Neural progenitor cell (in vitro differentiated cells): ENCODE data around the gene ZC3H18. TPM values are rescaled to one million over a fixed set of nuclear protein-coding genes. Genes with fewer than 3 reads are reported as not detected.

Experiments used
- DNase-seq: peaks from one replicate; pipeline ENCODE4 v3.0.0-alpha.2; 2016; ENCODE audit warnings: low spot score
- H2AFZ ChIP-seq: fragments of 200-600 bp; sonication (generic); replicated peaks from 2 replicates; pipeline ENCODE4 v1.6.1; 2016; ENCODE audit warnings: antibody characterized with exemption
- H3F3A ChIP-seq: fragments of 200-600 bp; sonication (generic); 2 replicates; pipeline ENCODE4 v1.6.1; 2016; ENCODE audit warnings: antibody characterized with exemption, low read depth
- H3K27ac ChIP-seq: fragments of 200-600 bp; sonication (generic); 2 replicates; pipeline ENCODE4 v1.5.1; 2016; ENCODE audit warnings: mild to moderate bottlenecking
- H3K27me3 ChIP-seq: fragments of 200-600 bp; sonication (generic); 2 replicates; pipeline ENCODE4 v1.6.1; 2016; ENCODE audit warnings: mild to moderate bottlenecking, moderate library complexity
- H3K36me3 ChIP-seq: fragments of 200-600 bp; sonication (generic); 2 replicates; pipeline ENCODE4 v1.5.1; 2016
- H3K4me1 ChIP-seq: fragments of 200-600 bp; sonication (generic); 2 replicates; pipeline ENCODE4 v1.6.1; 2016; ENCODE audit warnings: mixed run types
- H3K4me2 ChIP-seq: fragments of 200-600 bp; sonication (generic); 2 replicates; pipeline ENCODE4 v1.6.1; 2016
- H3K4me3 ChIP-seq: fragments of 200-600 bp; sonication (generic); 2 replicates; pipeline ENCODE4 v1.5.1; 2016
- H3K79me2 ChIP-seq: fragments of 200-600 bp; sonication (generic); 2 replicates; pipeline ENCODE4 v1.6.1; 2016; ENCODE audit warnings: low read depth
- H3K9ac ChIP-seq: fragments of 200-600 bp; sonication (generic); 2 replicates; pipeline ENCODE4 v1.6.1; 2016
- H3K9me3 ChIP-seq: fragments of 200-600 bp; sonication (generic); 2 replicates; pipeline ENCODE4 v1.5.1; 2016; ENCODE audit warnings: low read depth
- H4K20me1 ChIP-seq: fragments of 200-600 bp; sonication (generic); 2 replicates; pipeline ENCODE4 v1.6.1; 2016; ENCODE audit warnings: low read depth
- H3K27ac Mint-ChIP-seq: 3 replicates; pipeline ENCODE4 v1.8.0; 2021; ENCODE audit warnings: mixed read lengths
- H3K27me3 Mint-ChIP-seq: 2 replicates; pipeline ENCODE4 v1.8.0; 2022; ENCODE audit warnings: low read depth, mild to moderate bottlenecking, inconsistent platforms, moderate library complexity, mixed read lengths; ENCODE audit not compliant: insufficient read depth
- H3K36me3 Mint-ChIP-seq: 3 replicates; pipeline ENCODE4 v1.8.0; 2021; ENCODE audit warnings: mixed read lengths
- H3K4me1 Mint-ChIP-seq: 3 replicates; pipeline ENCODE4 v1.8.0; 2021; ENCODE audit warnings: mixed read lengths
- H3K4me3 Mint-ChIP-seq: 3 replicates; pipeline ENCODE4 v1.8.0; 2021; ENCODE audit warnings: mild to moderate bottlenecking, moderate library complexity, mixed read lengths
- H3K9me3 Mint-ChIP-seq: 3 replicates; pipeline ENCODE4 v1.8.0; 2020; ENCODE audit warnings: mixed read lengths
- EZH2 ChIP-seq: fragments of 200-600 bp; sonication (generic); IDR thresholded peaks from 2 replicates; pipeline ENCODE4 v1.6.1; 2017; ENCODE audit warnings: antibody characterized with exemption, mild to moderate bottlenecking, moderate library complexity
- EZH2phosphoT487 ChIP-seq: fragments of 200-600 bp; sonication (generic); IDR thresholded peaks from 2 replicates; pipeline ENCODE4 v1.6.1; 2017; ENCODE audit warnings: antibody characterized with exemption
- total RNA-seq: library from RNA; depleted of rRNA; stranded (reverse); fragments of >200 nt; gene quantifications from 2 replicates; pipeline ENCODE4 v1.2.3, GENCODE V29; 2015; ENCODE audit warnings: low replicate concordance
- TF ChIP-seq, protein P1 (sequence below): fragments of 200-600 bp; sonication (generic); IDR thresholded peaks from 2 replicates; pipeline ENCODE4 v1.5.1; 2017; ENCODE audit warnings: antibody characterized with exemption, mild to moderate bottlenecking

The ZC3H18 gene
- total RNA-seq, 1 donor from 2014 or later, result 24.2 TPM

DNA sequence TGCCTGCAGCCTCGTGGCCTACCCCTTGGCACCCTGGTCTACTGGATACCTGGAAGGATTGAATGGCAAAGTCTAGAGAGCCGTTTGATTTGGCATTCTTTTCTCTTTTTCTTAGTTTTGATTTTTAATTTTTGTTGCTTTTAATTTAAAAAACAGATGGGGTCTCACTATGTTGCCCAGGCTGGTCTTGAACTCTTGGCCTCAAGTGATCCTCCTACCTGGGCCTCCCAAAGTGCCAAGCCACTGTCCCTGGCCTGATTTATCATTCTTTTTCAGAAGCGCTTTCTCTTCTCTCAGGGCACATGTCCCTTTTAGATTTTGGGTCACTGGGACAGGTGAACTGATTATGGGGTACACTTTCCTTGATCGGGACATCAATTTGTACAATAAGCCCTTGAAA lies 10.8 kb downstream of the ZC3H18 start:
- Histone ChIP-seq H3K36me3 (no peaks in the 10 kb centered on the region), H3K4me1 (no peaks in the 10 kb centered on the region), H4K20me1 (peaks cover 93% of the 10 kb centered on the region), H3K9me3 (no peaks in the 10 kb centered on the region), H2AFZ (no peak overlapping the region), H3K27me3 (no peaks in the 10 kb centered on the region), H3K79me2 (peaks cover 96% of the 10 kb centered on the region), H3K9ac (no peak overlapping the region), H3F3A (no peaks in the 10 kb centered on the region), H3K27ac (no peak overlapping the region), H3K4me3 (no peak overlapping the region), H3K4me2 (no peak overlapping the region)
- TF ChIP-seq, protein P1, sequence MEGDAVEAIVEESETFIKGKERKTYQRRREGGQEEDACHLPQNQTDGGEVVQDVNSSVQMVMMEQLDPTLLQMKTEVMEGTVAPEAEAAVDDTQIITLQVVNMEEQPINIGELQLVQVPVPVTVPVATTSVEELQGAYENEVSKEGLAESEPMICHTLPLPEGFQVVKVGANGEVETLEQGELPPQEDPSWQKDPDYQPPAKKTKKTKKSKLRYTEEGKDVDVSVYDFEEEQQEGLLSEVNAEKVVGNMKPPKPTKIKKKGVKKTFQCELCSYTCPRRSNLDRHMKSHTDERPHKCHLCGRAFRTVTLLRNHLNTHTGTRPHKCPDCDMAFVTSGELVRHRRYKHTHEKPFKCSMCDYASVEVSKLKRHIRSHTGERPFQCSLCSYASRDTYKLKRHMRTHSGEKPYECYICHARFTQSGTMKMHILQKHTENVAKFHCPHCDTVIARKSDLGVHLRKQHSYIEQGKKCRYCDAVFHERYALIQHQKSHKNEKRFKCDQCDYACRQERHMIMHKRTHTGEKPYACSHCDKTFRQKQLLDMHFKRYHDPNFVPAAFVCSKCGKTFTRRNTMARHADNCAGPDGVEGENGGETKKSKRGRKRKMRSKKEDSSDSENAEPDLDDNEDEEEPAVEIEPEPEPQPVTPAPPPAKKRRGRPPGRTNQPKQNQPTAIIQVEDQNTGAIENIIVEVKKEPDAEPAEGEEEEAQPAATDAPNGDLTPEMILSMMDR, result no peak
- TF ChIP-seq EZH2 (no peak), EZH2phosphoT487 (no peak)
- Mint-ChIP-seq H3K27ac (no peak overlapping the region), H3K4me1 (no peaks in the 10 kb centered on the region), H3K4me3 (no peak overlapping the region), H3K27me3 (peaks cover 3% of the 10 kb centered on the region), H3K9me3 (no peaks in the 10 kb centered on the region), H3K36me3 (peaks cover 20% of the 10 kb centered on the region)
- DNase-seq, result no peak

DNA sequence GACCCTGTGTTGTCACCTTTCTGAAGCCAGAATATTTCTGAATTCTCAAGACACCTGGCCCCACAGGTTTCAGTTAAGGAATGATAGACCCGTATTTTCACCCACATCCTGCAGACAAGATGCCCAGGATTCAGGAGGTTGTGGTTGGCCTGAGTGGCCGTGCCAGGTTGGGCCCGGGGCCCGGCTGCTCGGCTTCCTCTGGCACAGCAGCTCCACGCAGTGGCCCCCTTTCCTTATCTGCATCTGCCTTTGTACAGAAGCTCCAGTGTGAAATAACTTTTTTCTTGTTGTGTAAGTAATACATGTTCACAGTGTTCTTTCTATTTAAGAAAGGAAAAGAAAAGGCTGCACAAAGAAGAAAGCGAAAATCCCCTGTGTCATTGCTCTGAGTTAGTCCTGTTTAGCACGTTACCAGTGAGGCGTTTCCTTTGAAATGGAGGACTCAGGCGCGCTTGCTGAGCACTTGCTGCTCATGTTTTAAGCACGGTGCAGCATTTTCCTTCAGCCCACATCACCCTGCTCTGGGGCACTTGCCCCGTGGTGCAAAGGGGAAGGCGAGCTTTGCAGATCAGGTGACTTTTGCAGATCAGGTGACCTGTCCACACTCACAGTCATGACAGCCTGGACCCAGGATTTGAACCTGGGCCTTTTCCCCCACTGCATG lies 12.8 kb downstream of the ZC3H18 start:
- H3K27me3 ChIP-seq, result no peaks in the 10 kb centered on the region
- H3K36me3 ChIP-seq, result no peaks in the 10 kb centered on the region
- peaks cover 19% of the 10 kb centered on the region for H3K36me3 Mint-ChIP-seq
- H3K27ac ChIP-seq, result no peak overlapping the region
- no peak overlapping the region for H3K4me3 ChIP-seq
- DNase-seq, result no peak
- H3K4me2 ChIP-seq, result no peak overlapping the region
- H3F3A ChIP-seq, result no peaks in the 10 kb centered on the region
- H3K9ac ChIP-seq, result no peak overlapping the region
- H3K27ac Mint-ChIP-seq, result no peak overlapping the region
- TF ChIP-seq EZH2phosphoT487, result no peak
- TF ChIP-seq, protein P1, result no peak
- no peak for TF ChIP-seq EZH2
- no peaks in the 10 kb centered on the region for H3K4me1 Mint-ChIP-seq
- peaks cover 76% of the 10 kb centered on the region for H3K79me2 ChIP-seq
- peaks cover 3% of the 10 kb centered on the region for H3K27me3 Mint-ChIP-seq
- no peaks in the 10 kb centered on the region for H3K9me3 ChIP-seq
- H3K4me3 Mint-ChIP-seq, result no peak overlapping the region
- H4K20me1 ChIP-seq, result peaks cover 79% of the 10 kb centered on the region
- no peaks in the 10 kb centered on the region for H3K4me1 ChIP-seq
- H2AFZ ChIP-seq, result no peak overlapping the region
- H3K9me3 Mint-ChIP-seq, result no peaks in the 10 kb centered on the region

DNA sequence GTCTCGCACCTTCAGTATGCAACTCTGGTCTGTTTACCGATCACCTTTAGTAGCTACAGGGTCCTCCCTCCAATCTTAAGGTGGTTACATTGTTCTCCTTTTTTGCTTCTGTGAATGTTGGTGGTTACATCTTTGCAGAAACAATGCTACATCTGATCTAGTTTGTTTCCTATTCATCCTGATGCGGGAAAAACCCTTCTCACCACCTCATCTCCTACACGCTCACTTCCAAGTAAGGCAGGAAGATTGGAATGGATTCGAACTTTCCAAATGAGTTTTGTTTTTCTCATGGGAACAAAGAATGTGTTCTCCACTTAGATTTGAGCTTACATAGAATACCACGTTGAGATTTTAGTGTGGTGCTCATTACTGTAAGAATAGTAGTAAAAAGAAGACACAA lies 14.5 kb downstream of the ZC3H18 start:
- H3K9ac ChIP-seq, result no peak overlapping the region
- peaks cover 60% of the 10 kb centered on the region for H3K79me2 ChIP-seq

More for the DNA sequence above, 14.5 kb downstream of the ZC3H18 start:
- Histone ChIP-seq H3F3A (no peaks in the 10 kb centered on the region), H3K4me1 (no peaks in the 10 kb centered on the region), H3K9me3 (no peaks in the 10 kb centered on the region), H2AFZ (no peak overlapping the region), H3K4me2 (no peak overlapping the region), H3K27me3 (no peaks in the 10 kb centered on the region), H3K27ac (no peak overlapping the region), H4K20me1 (peaks cover 63% of the 10 kb centered on the region), H3K4me3 (no peak overlapping the region), H3K36me3 (no peaks in the 10 kb centered on the region)
- Mint-ChIP-seq H3K4me1 (no peaks in the 10 kb centered on the region), H3K36me3 (peaks cover 30% of the 10 kb centered on the region), H3K27ac (no peak overlapping the region), H3K27me3 (peaks cover 3% of the 10 kb centered on the region), H3K9me3 (no peaks in the 10 kb centered on the region), H3K4me3 (no peak overlapping the region)
- no peak for DNase-seq
- no peak for TF ChIP-seq EZH2
- no peak for TF ChIP-seq EZH2phosphoT487
- TF ChIP-seq, protein P1, result no peak
